Sigmoid colon (tissue), 7 donors: ENCODE data around the gene ZNF10. TPM values are rescaled to one million over a fixed set of nuclear protein-coding genes. Genes with fewer than 3 reads are reported as not detected.

Source experiments
- DNase-seq: peaks from one replicate; pipeline ENCODE4 v3.0.0-alpha.2; 2019
- H3K27ac ChIP-seq, 4 donors: fragments of 200-600 bp; sonication (generic); one replicate each; pipeline ENCODE4 v1.5.1; 2016 to 2019; ENCODE audit warnings: mild to moderate bottlenecking in 1 of 4
- H3K27me3 ChIP-seq, 3 donors: fragments of 200-600 bp; sonication (generic); one replicate each; pipeline ENCODE4 v1.5.1; 2019; ENCODE audit warnings: mild to moderate bottlenecking in 1 of 3
- H3K36me3 ChIP-seq, 4 donors: fragments of 200-600 bp; sonication (generic); one replicate each; pipeline ENCODE4 v1.5.1; 2016 to 2019
- H3K4me1 ChIP-seq, 4 donors: fragments of 200-600 bp; sonication (generic); one replicate each; pipeline ENCODE4 v1.5.1; 2017 to 2019
- H3K4me3 ChIP-seq, 4 donors: fragments of 200-600 bp; sonication (generic); one replicate each; pipeline ENCODE4 v1.5.1; 2017 to 2019; ENCODE audit warnings: mild to moderate bottlenecking in 2 of 4, moderate library complexity in 1 of 4
- H3K9me3 ChIP-seq, 4 donors: fragments of 200-600 bp in 3 of 4; sonication (generic) in 3 of 4; one replicate each; pipeline versions ENCODE4 v1.5.1 to v1.6.1; 2013 to 2019
- EP300 ChIP-seq, 4 donors: sonication (generic); formaldehyde crosslinking; IDR thresholded peaks; one replicate each; pipeline ENCODE4 v1.6.1; 2017; ENCODE audit warnings: antibody characterized with exemption in 4 of 4
- POLR2A ChIP-seq, 2 donors: fragments of 450-650 bp; IDR thresholded peaks; one replicate each; pipeline ENCODE4 v1.6.1; 2016; ENCODE audit warnings: antibody characterized with exemption in 2 of 2, mild to moderate bottlenecking in 2 of 2, moderate library complexity in 2 of 2
- POLR2AphosphoS5 ChIP-seq, 4 donors: sonication (generic); formaldehyde crosslinking; IDR thresholded peaks; one replicate each; pipeline ENCODE4 v1.6.1; 2017; ENCODE audit warnings: antibody characterized with exemption in 4 of 4
- WGBS, 2 donors: extraction: QIAGEN DNeasy Blood & Tissue Kit; methylation state at CpG; one replicate each; pipeline ENCODE4 v1.1.7; 2013; 5-methylcytosine and 5-hydroxymethylcytosine counted together
- intact Hi-C: fragments of 100-400 bp; cut with DNase I; formaldehyde crosslinking; loops from one replicate; pipeline ENCODE4 v1.15.1; 2023
- polyA plus RNA-seq, 3 donors: library from polyadenylated mRNA; stranded (reverse); fragments of 200-250 nt; gene quantifications; one replicate each; pipeline ENCODE4 v1.2.3, GENCODE V29; 2013
- total RNA-seq, 4 donors: library from RNA; depleted of rRNA; stranded (reverse); fragments of >200 nt; gene quantifications; one replicate each; pipeline ENCODE4 v1.1.0, GENCODE V29; 2016
- TF ChIP-seq, protein P1 (sequence below), 4 experiments: fragments of 450-650 bp in 3 of 4; fragments of 200-600 bp in 1 of 4; IDR thresholded peaks; one replicate each; pipeline ENCODE4 v1.5.1; 2016 to 2019; ENCODE audit warnings: antibody characterized with exemption in 4 of 4, mild to moderate bottlenecking in 3 of 4, moderate library complexity in 2 of 4
- donor health status: healthy with polysubstance abuse.
- donor health status: Bipolar disorder and iron deficiency.
- donor health status: healthy.

Gene ZNF10
- total and polyA plus RNA-seq, 7 donors = 0.46 to 22.8 (median 10.5) TPM

DNA sequence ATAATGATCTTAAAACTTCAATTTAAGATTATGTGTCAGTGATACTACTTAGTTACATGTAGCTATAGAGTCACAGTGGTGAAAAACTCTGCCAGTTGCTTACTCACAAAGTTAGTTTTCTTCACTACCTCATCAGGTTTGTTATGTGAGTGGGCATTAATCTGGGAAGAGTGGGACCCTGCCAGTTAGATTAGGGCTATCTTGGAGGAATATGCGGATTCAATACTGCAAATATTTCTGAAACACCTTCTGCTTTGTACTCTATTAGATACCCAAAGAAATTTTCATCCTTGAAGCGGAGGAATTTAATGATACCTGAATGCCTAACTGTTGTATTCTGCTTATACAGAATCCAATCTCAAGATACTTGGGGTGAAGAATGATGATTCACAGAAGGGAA is 76.0 kb downstream of the ZNF10 start:
- Histone ChIP-seq H3K9me3 (peaks cover 66 to 98% (median 93%) of the 10 kb centered on the region in 4 donors), H3K36me3 (peaks cover 17 to 32% (median 25%) of the 10 kb centered on the region in 4 donors), H3K27me3 (no peaks in the 10 kb centered on the region), H3K27ac (no peak overlapping the region), H3K4me1 (no peaks in the 10 kb centered on the region), H3K4me3 (no peak overlapping the region)
- DNase-seq = no peak
- TF ChIP-seq EP300 (IDR thresholded peaks at IDR 0.05) (no peak), POLR2AphosphoS5 (IDR thresholded peaks at IDR 0.05) (no peak), POLR2A (IDR thresholded peaks at IDR 0.05) (no peak)
- TF ChIP-seq, protein P1, sequence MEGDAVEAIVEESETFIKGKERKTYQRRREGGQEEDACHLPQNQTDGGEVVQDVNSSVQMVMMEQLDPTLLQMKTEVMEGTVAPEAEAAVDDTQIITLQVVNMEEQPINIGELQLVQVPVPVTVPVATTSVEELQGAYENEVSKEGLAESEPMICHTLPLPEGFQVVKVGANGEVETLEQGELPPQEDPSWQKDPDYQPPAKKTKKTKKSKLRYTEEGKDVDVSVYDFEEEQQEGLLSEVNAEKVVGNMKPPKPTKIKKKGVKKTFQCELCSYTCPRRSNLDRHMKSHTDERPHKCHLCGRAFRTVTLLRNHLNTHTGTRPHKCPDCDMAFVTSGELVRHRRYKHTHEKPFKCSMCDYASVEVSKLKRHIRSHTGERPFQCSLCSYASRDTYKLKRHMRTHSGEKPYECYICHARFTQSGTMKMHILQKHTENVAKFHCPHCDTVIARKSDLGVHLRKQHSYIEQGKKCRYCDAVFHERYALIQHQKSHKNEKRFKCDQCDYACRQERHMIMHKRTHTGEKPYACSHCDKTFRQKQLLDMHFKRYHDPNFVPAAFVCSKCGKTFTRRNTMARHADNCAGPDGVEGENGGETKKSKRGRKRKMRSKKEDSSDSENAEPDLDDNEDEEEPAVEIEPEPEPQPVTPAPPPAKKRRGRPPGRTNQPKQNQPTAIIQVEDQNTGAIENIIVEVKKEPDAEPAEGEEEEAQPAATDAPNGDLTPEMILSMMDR (IDR thresholded peaks at IDR 0.05) = no peak
- 95 to 99% methylated on average over 2 of the region's 2 CpGs for WGBS, 2 donors
- intact Hi-C loops = no loop called here

Other genes starting within 250 kb of the ZNF10 start
- gene CHFR, start 243.0 kb upstream of the ZNF10 start, total RNA-seq = 10 to 100 TPM; 21.4 to 52.3 (median 30.2) TPM
- 10 to 100 TPM; 18.0 to 38.9 (median 20.3) TPM for gene CHFR, start 243.0 kb upstream of the ZNF10 start, polyA plus RNA-seq
- 10 to 100 TPM in 1 of 4 donors, 1 to 10 TPM in 3; 6.2 to 15.5 (median 8.3) TPM for gene ZNF605, start 174.3 kb upstream of the ZNF10 start, total RNA-seq
- 1 to 10 TPM in 2 of 3 donors, under 1 TPM in 1; 0.92 to 4.5 (median 1.2) TPM for gene ZNF605, start 174.3 kb upstream of the ZNF10 start, polyA plus RNA-seq
- gene ZNF26, start 144.3 kb upstream of the ZNF10 start, total RNA-seq = 10 to 100 TPM in 1 of 4 donors, 1 to 10 TPM in 3; 7.9 to 10.8 (median 9.2) TPM
- 1 to 10 TPM in 2 of 3 donors, under 1 TPM in 1; 0.69 to 5.5 (median 1.8) TPM for gene ZNF26, start 144.3 kb upstream of the ZNF10 start, polyA plus RNA-seq
- 10 to 100 TPM; 28.8 to 32.7 (median 31.4) TPM for gene ZNF84, start 93.1 kb upstream of the ZNF10 start, total RNA-seq
- gene ZNF84, start 93.1 kb upstream of the ZNF10 start, polyA plus RNA-seq = 1 to 10 TPM in 2 of 3 donors, under 1 TPM in 1; 0.92 to 7.2 (median 2.4) TPM
- 10 to 100 TPM; 12.4 to 18.8 (median 15.4) TPM for gene ZNF140, start 49.7 kb upstream of the ZNF10 start, total RNA-seq
- gene ZNF140, start 49.7 kb upstream of the ZNF10 start, polyA plus RNA-seq = 10 to 100 TPM in 2 of 3 donors, 1 to 10 TPM in 1; 7.8 to 14.8 (median 12.9) TPM
- 1 to 10 TPM; 3.1 to 6.1 (median 4.4) TPM for gene ZNF891, start 353 bp upstream of the ZNF10 start, total RNA-seq
- gene ZNF891, start 353 bp upstream of the ZNF10 start, polyA plus RNA-seq = under 1 TPM; under 0.01 to 0.98 (median 0.23) TPM
- 10 to 100 TPM; 12.8 to 21.9 (median 19.5) TPM for gene ZNF268, start 50.9 kb downstream of the ZNF10 start, total RNA-seq
- gene ZNF268, start 50.9 kb downstream of the ZNF10 start, polyA plus RNA-seq = 1 to 10 TPM; 2.8 to 6.9 (median 5.4) TPM
- not detected for gene ANHX, start 105.2 kb downstream of the ZNF10 start, total RNA-seq
- gene ANHX, start 105.2 kb downstream of the ZNF10 start, polyA plus RNA-seq = not detected